GM21786 (cell line): ENCODE data around the gene BFSP1.

Source experiments
- ATAC-seq: cut with Tn5 transposase; IDR thresholded peaks from one replicate; pipeline ENCODE4 v1.9.1; 2021; ENCODE audit not compliant: unreplicated experiment

BFSP1 gene

DNA sequence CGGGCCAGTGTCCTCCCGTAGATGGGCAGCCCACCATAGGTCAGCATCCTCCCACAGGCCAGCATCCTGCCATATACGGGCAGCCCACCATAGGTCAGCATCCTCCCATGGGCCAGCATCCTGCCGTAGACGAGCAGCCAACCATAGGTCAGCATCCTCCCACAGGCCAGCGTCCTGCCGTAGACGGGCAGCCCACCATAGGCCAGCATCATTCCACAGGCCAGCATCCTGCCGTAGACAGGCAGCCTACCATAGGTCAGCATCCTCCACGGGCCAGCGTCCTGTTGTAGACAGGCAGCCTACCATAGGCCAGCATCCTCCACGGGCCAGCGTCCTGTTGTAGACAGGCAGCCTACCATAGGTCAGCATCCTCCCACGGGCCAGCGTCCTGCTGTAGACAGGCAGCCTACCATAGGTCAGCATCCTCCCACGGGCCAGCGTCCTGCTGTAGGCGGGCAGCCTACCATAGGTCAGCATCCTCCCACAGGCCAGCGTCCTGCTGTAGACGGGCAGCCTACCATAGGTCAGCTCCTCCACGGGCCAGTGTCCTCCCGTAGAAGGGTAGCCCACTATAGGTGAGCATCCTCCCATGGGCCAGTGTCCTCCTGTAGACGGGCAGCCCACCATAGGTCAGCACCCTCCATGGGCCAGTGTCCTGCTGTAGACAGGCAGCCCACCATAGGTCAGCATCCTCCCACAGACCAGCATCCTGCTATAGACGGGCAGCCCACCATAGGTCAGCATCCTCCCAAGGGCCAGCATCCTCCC, 62.9 kb downstream of the BFSP1 start:
- no peak for ATAC-seq

DNA sequence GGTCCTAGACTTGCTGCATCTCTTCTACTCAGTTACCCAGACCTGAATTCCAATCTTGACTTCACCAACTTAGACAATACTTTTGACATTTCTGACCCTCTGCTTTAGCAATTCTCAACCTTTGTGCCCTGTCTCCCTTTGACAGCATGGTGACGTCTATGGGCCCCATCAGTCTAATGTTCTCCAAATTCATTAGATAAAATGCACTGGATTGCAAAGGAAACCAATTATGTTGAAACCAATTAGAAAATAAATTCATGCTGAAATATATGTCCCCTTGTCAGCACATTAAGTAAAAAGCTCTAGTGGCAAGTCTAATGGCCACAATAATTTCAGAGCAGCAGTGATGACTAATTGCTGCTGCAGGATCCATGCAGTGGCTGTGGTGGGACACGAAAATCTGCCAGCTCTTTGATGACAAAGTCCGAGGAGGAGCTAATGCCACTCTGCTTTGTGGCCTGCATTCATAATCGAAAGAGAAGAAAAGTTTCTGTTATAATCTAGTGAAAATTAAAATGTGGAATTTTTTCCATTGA, 64.0 kb downstream of the BFSP1 start:
- ATAC-seq = no peak

DNA sequence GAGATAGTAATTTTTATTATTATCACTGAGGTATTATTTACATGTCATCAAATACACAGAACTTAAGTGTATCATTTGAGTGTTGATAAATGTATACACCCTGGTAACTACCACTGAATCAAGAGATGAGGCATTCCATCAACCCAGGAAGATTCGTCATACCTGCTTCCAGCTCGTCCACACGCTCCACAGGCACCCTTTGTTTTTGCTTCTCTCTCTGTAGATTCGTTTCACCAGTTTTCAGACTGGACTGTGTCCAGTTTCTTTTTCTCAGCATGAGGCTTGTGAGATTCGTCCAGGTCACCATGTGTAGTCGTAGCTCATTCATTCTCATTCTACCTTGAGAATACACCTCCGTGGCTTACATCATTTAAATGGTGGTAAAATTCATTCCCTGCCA, 64.5 kb downstream of the BFSP1 start:
- no peak for ATAC-seq

DNA sequence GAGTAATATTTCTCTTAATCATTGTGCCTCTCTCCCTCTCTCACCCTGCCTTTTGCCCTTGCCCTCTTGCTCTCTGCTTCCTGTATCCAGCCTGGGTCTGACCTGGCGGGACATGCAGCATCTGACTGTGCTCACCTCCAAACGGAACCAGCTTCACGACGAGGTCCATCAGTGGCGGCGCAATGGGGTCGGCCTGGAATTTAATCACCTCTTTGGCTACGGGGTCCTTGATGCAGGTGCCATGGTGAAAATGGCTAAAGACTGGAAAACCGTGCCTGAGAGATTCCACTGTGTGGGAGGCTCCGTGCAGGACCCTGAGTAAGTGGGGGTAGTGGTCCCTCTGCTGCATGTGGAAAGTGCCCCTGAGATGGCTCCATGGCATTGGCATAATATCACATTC, 65.9 kb downstream of the BFSP1 start:
- no peak for ATAC-seq

DNA sequence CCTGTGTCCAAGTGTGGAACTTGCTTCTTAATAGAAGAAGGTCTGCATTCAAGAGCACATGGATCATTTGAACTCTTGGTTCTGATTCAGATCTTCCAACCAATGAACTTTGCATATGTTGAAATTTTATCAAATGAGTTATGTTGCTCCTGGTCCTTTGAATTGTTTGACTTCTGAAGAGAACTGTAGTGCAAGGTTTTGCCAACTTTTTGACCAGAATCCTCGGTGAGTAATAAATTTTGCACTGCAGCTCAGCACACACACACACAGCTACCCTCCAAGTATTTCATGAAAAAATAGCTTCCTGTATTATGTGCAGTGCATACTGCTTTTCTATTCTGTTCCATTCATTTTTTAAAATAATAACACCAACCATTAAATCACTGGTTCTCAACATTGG, 67.5 kb downstream of the BFSP1 start:
- no peak for ATAC-seq

DNA sequence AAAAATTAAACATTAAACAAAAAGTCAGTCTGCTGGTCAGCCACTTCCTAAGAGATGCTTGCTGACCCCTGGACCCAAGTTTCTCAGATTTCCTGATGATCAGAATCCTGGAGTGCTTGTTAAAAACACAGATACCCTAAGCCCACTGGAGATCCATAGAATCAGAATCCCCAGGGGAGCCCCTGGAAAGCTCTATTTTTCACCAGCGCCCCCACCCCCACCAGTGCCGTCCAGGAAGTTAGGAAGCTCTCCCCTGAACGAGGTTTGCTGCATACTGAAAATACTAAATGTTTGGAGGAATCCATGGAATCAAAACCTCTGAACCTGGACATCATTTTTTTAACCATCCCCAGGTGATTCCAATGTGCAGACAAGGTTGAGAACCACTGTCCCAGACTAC, 69.2 kb downstream of the BFSP1 start:
- ATAC-seq = no peak

DNA sequence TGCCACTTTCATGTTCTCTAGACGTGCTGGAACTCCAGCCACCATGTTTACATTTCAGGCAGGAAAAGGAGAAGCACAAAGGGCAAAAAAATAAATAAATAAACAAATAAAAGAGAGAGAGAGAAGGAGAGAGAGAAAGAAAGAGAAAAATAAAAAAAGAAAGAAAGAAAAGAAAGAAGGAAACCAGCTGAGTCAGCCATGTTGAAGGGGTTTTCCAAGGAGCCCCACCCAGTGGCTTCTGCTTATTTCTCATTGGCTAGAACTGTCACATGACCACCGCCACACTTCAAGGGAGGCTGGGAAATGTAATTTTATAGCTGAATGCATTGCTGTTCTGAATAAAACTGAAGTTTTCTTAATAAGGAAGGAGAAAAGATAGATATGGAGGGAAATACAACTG, 71.1 kb downstream of the BFSP1 start:
- no peak for ATAC-seq

DNA sequence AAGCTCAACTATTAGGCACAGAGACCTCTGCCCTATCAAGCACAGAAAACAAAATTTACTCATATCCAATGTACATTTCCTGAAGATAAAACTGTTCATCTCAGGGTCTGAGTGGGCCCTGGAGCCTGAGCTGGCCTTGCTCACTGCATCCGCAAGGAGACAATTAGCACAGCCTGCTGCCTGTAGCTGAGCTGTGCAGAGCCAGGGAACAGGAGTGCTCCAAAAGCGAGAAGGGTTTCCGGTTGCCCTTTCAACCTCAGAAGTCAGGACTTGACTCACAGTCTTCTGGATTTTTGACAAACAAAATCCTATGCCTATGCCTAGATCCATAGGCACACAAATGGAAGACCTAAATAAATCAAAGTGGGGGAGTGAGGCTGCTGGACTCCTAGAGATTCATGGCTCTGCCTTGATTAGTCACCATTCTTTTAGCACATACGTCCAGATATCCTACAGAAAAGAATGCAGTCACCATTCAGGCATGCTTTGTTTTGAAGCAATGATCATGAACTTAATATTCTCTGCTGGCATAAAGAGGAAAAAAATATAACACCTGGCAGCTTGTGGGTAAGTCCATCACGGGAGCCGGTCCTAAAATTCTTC, 73.5 kb downstream of the BFSP1 start:
- no peak for ATAC-seq

DNA sequence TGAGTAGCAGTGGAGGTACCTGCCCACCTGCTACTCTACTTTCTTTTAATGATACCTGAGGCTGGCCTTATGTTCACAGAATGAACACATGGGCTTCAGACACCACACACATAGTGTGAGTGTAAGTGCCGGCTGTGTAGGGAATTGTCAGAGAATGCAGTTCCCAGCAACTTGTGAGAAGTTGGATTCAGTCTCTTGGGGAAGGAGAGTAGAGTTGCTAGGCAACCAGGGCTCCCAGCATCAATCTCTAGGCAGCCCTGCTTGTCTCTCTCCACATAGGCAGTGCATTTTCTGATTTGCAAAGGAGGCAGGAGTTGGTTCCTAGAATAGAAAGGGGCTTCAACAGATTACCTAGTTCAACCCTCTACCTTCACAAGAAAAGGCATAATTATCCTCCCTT, 74.1 kb downstream of the BFSP1 start:
- no peak for ATAC-seq

DNA sequence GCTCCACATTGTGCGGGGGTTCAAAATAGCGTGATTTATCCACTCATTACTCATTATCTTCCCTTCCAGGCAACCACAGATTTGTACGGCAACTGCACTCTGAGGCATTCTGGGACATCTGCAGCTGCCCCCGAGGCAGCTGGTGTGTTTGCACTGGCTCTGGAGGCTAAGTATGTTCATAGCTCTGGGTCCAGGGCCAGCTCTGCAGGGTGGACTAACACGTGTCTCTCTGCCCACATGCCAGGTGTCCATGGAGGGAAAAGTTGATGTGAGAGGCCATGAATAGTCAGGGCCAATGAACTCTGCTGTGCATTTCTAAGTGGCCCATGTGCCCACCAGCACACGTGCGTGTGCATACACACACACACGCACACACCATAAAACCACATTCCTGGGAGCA, 74.9 kb downstream of the BFSP1 start:
- no peak for ATAC-seq

DNA sequence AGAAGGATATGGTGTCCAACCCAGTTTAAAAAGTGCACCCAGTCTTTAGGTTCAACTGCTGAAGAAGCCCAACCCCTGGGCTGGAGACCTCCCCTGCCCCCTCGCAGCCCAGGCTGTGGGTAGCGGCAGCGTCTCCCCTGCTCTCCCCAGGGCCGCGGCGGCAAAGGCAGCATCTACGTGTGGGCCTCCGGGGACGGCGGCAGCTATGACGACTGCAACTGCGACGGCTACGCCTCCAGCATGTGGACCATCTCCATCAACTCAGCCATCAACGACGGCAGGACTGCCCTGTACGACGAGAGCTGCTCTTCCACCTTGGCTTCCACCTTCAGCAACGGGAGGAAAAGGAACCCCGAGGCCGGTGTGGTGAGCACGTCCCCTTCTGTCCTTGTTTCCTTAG, 77.6 kb downstream of the BFSP1 start:
- no peak for ATAC-seq

DNA sequence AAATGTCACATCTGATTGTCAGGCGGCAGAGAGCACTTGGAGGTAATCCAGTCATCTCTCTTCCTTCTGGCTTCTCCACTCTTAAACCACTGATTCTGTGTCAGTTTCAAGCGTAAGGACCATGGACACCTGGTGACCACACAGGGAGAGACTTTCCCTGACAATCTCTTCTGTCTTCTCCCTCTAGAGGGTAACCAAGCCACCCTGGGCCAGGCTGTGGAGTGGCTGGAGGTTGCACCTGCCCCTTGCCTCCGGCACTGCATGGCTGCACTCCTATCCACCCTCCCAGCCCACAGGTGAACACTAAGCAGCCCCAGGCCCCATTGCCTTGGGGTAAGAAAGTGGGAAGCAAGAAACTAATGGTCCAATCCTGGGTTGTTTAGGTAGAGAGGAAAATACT, 78.7 kb downstream of the BFSP1 start:
- no peak for ATAC-seq

DNA sequence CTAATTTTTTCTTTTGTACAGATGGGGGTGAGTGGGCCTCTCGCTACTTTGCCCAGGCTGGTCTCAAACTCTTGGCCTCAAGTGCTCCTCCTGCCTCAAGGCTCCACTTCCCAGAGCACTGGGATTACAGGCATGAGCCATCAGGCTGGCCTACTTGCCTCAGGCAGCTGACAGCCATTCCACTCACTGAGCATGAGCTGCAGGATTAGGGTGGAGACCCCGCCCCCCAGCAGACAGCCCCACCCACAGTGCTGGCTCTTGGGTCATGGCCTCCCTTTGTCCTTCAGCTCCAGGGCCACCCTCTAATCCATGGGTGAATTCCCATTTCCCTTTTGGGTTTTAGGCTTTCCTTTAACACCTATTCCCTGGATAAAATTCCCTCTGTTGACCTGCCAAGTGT, 82.1 kb downstream of the BFSP1 start:
- ATAC-seq = no peak

DNA sequence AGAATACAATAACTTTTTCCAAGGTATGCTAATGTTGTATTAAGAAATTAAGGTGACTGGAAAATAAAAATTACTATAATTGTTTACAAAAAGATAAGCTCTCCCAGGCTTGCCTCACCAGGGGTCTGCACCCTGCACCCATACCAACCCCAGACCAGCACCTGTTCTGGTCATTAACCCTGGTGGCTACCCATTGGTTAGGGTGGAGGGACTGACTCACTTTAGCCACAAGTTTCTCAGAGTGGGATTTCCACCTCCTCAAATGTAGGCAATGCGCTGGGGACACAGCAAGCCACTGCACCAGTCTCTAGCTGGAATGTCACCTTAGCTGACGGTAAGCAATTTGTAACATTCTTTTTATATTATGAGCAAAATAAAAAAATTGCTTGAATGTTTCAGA, 83.1 kb downstream of the BFSP1 start:
- ATAC-seq = no peak

DNA sequence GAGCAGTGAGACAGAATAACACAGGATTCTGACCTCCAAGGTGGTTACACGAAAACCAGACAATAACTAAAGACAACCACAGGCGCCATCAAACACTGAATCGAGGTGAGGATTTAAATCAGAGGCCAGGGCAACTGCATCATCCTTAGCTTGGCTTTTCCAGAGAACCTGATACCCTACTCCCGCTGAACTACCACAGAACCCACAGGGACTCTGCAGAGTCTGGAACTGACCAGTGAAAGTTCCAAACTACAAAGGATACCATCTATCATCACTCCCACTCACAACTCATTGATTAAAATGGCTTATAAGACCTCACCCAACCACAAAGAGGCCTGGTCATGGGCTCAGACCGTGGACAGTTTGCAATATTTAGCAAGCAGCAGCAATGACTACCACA, 85.0 kb downstream of the BFSP1 start:
- ATAC-seq = no peak

DNA sequence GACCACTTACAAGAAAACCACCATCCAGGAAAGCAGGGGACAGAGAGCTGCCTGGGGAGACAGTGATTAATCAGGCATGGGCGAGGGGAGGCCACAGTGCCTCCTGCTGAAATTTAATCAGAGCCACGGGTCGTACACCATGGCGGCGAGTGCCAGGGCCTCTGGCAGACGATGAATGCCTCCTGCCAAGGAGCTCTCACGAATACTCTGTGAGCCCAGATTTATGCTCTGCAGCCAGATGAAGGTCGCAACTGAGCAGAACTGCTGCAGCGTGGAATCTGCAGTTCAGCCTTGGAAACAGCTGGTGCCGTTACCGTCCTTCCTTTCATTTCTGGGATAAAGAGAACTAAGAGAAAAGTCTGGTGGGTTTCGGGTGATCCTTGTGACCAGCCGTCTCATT, 85.6 kb downstream of the BFSP1 start:
- no peak for ATAC-seq

DNA sequence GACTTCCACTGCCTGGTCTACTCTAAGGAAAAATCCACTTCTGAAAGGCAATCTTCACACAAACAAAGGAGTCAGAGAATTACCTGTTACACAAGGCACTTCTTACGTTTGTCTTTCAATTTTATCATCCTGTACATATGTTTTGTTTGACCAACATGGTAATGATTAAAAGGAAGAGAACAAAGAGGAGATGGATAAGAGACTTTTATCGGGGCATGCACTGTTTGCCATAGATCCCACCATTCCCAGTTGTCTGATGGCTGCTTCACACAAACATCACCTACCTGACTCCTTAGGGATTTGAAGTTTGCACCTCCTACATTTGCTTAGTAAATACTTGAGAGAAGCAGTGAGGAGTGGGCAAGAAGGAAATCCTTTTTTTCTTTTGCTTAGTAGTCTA, 87.1 kb downstream of the BFSP1 start:
- no peak for ATAC-seq
